ENCODE results near the gene WNT2B. TPM values are rescaled to one million over a fixed set of nuclear protein-coding genes. Genes with fewer than 3 reads are reported as not detected.

The WNT2B gene
- polyA plus RNA-seq, 1 of the 3 experiments (the other 2 are of a cell fraction): 4.3 TPM

DNA sequence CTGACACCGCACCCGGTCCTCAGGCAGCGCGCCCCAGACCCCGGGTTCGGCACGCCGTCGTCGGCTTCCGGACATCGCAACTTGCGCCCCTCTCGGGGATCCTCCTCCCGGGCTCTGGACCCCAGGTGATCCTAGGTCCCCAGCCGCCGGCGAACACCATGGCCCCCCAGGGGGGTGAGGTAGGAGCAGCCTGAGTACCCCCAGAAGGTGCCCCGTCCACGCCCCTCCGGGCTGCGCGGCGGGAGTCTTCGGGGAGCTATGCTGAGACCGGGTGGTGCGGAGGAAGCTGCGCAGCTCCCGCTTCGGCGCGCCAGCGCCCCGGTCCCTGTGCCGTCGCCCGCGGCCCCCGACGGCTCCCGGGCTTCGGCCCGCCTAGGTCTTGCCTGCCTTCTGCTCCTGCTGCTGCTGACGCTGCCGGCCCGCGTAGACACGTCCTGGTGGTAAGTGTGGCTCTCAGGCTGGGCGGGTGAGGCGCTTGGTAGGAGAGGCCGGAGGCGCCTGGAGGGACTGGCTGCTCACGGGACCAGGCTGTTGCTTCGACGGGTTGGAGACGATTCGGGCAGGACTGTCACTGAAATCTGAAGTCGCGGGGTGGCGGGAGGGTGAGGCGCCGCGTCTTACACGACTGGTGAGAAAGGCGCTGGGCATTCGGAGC is 367 bp downstream of the WNT2B start:
- ChIA-PET POLR2A (no interaction called here), CTCF (interaction anchor here (0.6 to 2.0 kb wide), 3 partner anchors 45 to 199 kb away, joined by 3 to 5 read pairs (median 4); no protein-coding TSS in a partner anchor)
- TF ChIP-seq SMC3 (IDR thresholded peaks at IDR 0.05; ENCODE audit: low read depth, low read length) (no peak), EZH2phosphoT487 (IDR thresholded peaks at IDR 0.05; ENCODE audit: borderline replicate concordance, low read depth) (no peak), TCF12 (IDR thresholded peaks at IDR 0.05) (no peak)
- TF ChIP-seq, protein P1, sequence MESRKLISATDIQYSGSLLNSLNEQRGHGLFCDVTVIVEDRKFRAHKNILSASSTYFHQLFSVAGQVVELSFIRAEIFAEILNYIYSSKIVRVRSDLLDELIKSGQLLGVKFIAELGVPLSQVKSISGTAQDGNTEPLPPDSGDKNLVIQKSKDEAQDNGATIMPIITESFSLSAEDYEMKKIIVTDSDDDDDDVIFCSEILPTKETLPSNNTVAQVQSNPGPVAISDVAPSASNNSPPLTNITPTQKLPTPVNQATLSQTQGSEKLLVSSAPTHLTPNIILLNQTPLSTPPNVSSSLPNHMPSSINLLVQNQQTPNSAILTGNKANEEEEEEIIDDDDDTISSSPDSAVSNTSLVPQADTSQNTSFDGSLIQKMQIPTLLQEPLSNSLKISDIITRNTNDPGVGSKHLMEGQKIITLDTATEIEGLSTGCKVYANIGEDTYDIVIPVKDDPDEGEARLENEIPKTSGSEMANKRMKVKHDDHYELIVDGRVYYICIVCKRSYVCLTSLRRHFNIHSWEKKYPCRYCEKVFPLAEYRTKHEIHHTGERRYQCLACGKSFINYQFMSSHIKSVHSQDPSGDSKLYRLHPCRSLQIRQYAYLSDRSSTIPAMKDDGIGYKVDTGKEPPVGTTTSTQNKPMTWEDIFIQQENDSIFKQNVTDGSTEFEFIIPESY (IDR thresholded peaks at IDR 0.05; ENCODE audit: borderline replicate concordance, low read depth): no peak
- no peak for DNase-seq
- no peaks in the 10 kb centered on the region for H3K79me2 ChIP-seq (ENCODE audit: insufficient read depth)
- peaks cover 0 to 10% of the 10 kb centered on the region in 2 experiments; a peak in 1 of 4 replicates for H3K4me1 ChIP-seq (ENCODE audit: control insufficient read depth in 1 of 2, insufficient read depth in 2 of 2, low read depth in 1 of 2, low read length in 1 of 2)
- WGBS (ENCODE audit: low lambda C conversion rate): 56% methylated on average over 35 of the region's 66 CpGs
- H3K27ac ChIP-seq (ENCODE audit: low read depth in 2 of 2, low read length in 1 of 2): no peak overlapping the region
- no peaks in the 10 kb centered on the region for H3K27me3 ChIP-seq (ENCODE audit: insufficient read depth)
- no peaks in the 10 kb centered on the region for H3F3A ChIP-seq (replicated peaks; ENCODE audit: insufficient read depth)
- peak overlapping the region; percentile 66 to 73 for H3K4me3 ChIP-seq (ENCODE audit: low read depth in 2 of 2, low read length in 1 of 2)
- peak overlapping the region; percentile 93 for H3K4me2 ChIP-seq
- H3K36me3 ChIP-seq (replicated peaks in 1 of 2; ENCODE audit: control insufficient read depth in 1 of 2, insufficient read depth in 2 of 2, low read length in 1 of 2): no peaks in the 10 kb centered on the region
- no peaks in the 10 kb centered on the region for H3K9me3 ChIP-seq
- peak overlapping the region; percentile 42; the same call in 1 of the 2 replicates for H3K9ac ChIP-seq
- no peaks in the 10 kb centered on the region for H4K20me1 ChIP-seq (ENCODE audit: insufficient read depth)
- H2AFZ ChIP-seq (ENCODE audit: low read depth): peak overlapping the region; percentile 93
- H3K9me2 ChIP-seq: no peaks in the 10 kb centered on the region

DNA sequence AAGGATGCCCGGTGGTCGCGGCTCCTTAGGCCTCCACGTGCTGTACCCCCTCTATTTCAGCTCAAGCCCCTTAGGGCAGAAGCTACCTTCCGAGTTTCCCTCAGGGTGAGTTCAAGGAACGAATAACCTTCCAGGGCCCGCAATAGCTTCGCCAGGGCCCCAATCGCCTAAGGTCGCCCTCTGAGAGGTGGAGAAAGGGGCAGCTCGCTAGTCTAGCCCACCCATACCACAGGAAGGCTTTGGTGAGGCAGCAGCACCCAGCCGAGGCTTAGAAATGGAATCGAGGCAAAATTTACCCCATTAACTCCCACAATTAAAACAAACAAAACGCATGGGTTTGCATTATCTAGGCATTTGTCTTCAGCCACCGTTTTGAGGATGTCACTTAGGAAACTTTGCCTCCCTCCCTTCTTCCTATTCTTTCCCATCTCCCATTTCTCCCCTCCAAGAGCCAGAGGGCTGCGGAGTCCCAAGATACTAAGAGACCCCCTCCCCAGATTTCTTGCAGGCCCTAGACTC is 954 bp downstream of the WNT2B start:
- Histone ChIP-seq H3K9me2 (no peaks in the 10 kb centered on the region), H3K9me3 (no peaks in the 10 kb centered on the region), H3K27me3 (ENCODE audit: insufficient read depth) (no peaks in the 10 kb centered on the region), H3K9ac (no peak overlapping the region), H3K4me2 (no peak overlapping the region), H3K36me3 (replicated peaks in 1 of 2; ENCODE audit: control insufficient read depth in 1 of 2, insufficient read depth in 2 of 2, low read length in 1 of 2) (no peaks in the 10 kb centered on the region), H4K20me1 (ENCODE audit: insufficient read depth) (no peaks in the 10 kb centered on the region), H3F3A (replicated peaks; ENCODE audit: insufficient read depth) (no peaks in the 10 kb centered on the region), H3K79me2 (ENCODE audit: insufficient read depth) (no peaks in the 10 kb centered on the region), H3K27ac (ENCODE audit: low read depth in 2 of 2, low read length in 1 of 2) (no peak overlapping the region), H3K4me3 (ENCODE audit: low read depth in 2 of 2, low read length in 1 of 2) (no peak overlapping the region), H2AFZ (ENCODE audit: low read depth) (no peak overlapping the region), H3K4me1 (ENCODE audit: control insufficient read depth in 1 of 2, insufficient read depth in 2 of 2, low read depth in 1 of 2, low read length in 1 of 2) (peaks cover 0 to 10% of the 10 kb centered on the region in 2 experiments; a peak in 1 of 4 replicates)
- TF ChIP-seq, protein P2, sequence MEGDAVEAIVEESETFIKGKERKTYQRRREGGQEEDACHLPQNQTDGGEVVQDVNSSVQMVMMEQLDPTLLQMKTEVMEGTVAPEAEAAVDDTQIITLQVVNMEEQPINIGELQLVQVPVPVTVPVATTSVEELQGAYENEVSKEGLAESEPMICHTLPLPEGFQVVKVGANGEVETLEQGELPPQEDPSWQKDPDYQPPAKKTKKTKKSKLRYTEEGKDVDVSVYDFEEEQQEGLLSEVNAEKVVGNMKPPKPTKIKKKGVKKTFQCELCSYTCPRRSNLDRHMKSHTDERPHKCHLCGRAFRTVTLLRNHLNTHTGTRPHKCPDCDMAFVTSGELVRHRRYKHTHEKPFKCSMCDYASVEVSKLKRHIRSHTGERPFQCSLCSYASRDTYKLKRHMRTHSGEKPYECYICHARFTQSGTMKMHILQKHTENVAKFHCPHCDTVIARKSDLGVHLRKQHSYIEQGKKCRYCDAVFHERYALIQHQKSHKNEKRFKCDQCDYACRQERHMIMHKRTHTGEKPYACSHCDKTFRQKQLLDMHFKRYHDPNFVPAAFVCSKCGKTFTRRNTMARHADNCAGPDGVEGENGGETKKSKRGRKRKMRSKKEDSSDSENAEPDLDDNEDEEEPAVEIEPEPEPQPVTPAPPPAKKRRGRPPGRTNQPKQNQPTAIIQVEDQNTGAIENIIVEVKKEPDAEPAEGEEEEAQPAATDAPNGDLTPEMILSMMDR (IDR thresholded peaks at IDR 0.05): no peak
- TF ChIP-seq FOXM1 (IDR thresholded peaks at IDR 0.05; ENCODE audit: low read depth) (no peak), NFIC (IDR thresholded peaks at IDR 0.05; ENCODE audit: borderline replicate concordance) (no peak), SIN3A (IDR thresholded peaks at IDR 0.05; ENCODE audit: borderline replicate concordance, low read depth, low read length) (no peak), EP300 (IDR thresholded peaks at IDR 0.05; ENCODE audit: borderline replicate concordance in 1 of 2, low read depth in 1 of 2, low read length in 1 of 2) (no peak), MXI1 (IDR thresholded peaks at IDR 0.05; ENCODE audit: low read depth, low read length) (no peak), SMC3 (IDR thresholded peaks at IDR 0.05; ENCODE audit: low read depth, low read length) (no peak), JUND (IDR thresholded peaks at IDR 0.05) (no peak)
- TF ChIP-seq, protein P3, sequence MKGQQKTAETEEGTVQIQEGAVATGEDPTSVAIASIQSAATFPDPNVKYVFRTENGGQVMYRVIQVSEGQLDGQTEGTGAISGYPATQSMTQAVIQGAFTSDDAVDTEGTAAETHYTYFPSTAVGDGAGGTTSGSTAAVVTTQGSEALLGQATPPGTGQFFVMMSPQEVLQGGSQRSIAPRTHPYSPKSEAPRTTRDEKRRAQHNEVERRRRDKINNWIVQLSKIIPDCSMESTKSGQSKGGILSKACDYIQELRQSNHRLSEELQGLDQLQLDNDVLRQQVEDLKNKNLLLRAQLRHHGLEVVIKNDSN (IDR thresholded peaks at IDR 0.05; ENCODE audit: borderline replicate concordance, low read depth): no peak
- TF ChIP-seq, protein P4, sequence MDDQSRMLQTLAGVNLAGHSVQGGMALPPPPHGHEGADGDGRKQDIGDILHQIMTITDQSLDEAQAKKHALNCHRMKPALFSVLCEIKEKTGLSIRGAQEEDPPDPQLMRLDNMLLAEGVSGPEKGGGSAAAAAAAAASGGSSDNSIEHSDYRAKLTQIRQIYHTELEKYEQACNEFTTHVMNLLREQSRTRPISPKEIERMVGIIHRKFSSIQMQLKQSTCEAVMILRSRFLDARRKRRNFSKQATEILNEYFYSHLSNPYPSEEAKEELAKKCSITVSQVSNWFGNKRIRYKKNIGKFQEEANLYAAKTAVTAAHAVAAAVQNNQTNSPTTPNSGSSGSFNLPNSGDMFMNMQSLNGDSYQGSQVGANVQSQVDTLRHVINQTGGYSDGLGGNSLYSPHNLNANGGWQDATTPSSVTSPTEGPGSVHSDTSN (IDR thresholded peaks at IDR 0.05): no peak
- TF ChIP-seq, protein P5, sequence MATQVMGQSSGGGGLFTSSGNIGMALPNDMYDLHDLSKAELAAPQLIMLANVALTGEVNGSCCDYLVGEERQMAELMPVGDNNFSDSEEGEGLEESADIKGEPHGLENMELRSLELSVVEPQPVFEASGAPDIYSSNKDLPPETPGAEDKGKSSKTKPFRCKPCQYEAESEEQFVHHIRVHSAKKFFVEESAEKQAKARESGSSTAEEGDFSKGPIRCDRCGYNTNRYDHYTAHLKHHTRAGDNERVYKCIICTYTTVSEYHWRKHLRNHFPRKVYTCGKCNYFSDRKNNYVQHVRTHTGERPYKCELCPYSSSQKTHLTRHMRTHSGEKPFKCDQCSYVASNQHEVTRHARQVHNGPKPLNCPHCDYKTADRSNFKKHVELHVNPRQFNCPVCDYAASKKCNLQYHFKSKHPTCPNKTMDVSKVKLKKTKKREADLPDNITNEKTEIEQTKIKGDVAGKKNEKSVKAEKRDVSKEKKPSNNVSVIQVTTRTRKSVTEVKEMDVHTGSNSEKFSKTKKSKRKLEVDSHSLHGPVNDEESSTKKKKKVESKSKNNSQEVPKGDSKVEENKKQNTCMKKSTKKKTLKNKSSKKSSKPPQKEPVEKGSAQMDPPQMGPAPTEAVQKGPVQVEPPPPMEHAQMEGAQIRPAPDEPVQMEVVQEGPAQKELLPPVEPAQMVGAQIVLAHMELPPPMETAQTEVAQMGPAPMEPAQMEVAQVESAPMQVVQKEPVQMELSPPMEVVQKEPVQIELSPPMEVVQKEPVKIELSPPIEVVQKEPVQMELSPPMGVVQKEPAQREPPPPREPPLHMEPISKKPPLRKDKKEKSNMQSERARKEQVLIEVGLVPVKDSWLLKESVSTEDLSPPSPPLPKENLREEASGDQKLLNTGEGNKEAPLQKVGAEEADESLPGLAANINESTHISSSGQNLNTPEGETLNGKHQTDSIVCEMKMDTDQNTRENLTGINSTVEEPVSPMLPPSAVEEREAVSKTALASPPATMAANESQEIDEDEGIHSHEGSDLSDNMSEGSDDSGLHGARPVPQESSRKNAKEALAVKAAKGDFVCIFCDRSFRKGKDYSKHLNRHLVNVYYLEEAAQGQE (IDR thresholded peaks at IDR 0.05; ENCODE audit: low read depth, low read length): no peak
- ChIA-PET POLR2A (no interaction called here), CTCF (interaction anchor here (1.0 to 2.0 kb wide), 2 partner anchors 8 to 198 kb away, joined by 4 to 5 read pairs; no protein-coding TSS in a partner anchor)
- 92% methylated on average over 16 of the region's 16 CpGs for WGBS (ENCODE audit: low lambda C conversion rate)
- DNase-seq: no peak
